HS-5 (cell line): Measurements from ENCODE around the gene CCDC188.

Source experiments
- DNase-seq: peaks from one replicate; pipeline ENCODE4 v3.0.0-alpha.2; 2012; ENCODE audit warnings: low read depth

Gene CCDC188

GRCh38 chr22:20116951-20117632 lies 33.8 kb downstream of the CCDC188 start, which contains the start of gene TRMT2A:
TSS of gene TRMT2A (minus strand) at chr22:20117226. CDS start at chr22:20116906, 320 bp downstream.
- DNase-seq, result peak; percentile 91

- DNase-seq, result no peak
These were observed 34.4 kb downstream of the CCDC188 start for GRCh38 chr22:20116376-20116950.

- no peak for DNase-seq
These were observed 35.0 kb downstream of the CCDC188 start, which contains the start of gene RANBP1 for GRCh38 chr22:20115691-20116375. TSS of gene RANBP1 (plus strand) at chr22:20116104. CDS start at chr22:20116185, 81 bp downstream.

- no peak for DNase-seq
These were observed 36.1 kb downstream of the CCDC188 start for GRCh38 chr22:20114506-20115475.

GRCh38 chr22:20113551-20114310 lies 37.1 kb downstream of the CCDC188 start:
- no peak for DNase-seq

- DNase-seq, result no peak
These were observed 38.0 kb downstream of the CCDC188 start for GRCh38 chr22:20112623-20113511.

GRCh38 chr22:20111689-20112622 lies 38.9 kb downstream of the CCDC188 start:
- DNase-seq, result no peak

GRCh38 chr22:20111045-20111688 lies 39.7 kb downstream of the CCDC188 start:
- DNase-seq, result no peak

- DNase-seq, result no peak
These were observed 40.4 kb downstream of the CCDC188 start for GRCh38 chr22:20110359-20110985.

- no peak for DNase-seq
These were observed 41.2 kb downstream of the CCDC188 start for GRCh38 chr22:20109411-20110358.

- DNase-seq, result no peak
These were observed 42.1 kb downstream of the CCDC188 start for GRCh38 chr22:20108757-20109230.

- DNase-seq, result no peak
These were observed 42.7 kb downstream of the CCDC188 start for GRCh38 chr22:20107951-20108756.

- no peak for DNase-seq
These were observed 43.4 kb downstream of the CCDC188 start for GRCh38 chr22:20107471-20107901.

GRCh38 chr22:20106849-20107237 lies 44.0 kb downstream of the CCDC188 start:
- no peak for DNase-seq

- DNase-seq, result no peak
These were observed 44.5 kb downstream of the CCDC188 start for GRCh38 chr22:20106205-20106848.
